Adrenal gland (tissue), 12 donors: ENCODE measurements around the gene SLC38A8. TPM values are rescaled to one million over a fixed set of nuclear protein-coding genes. Genes with fewer than 3 reads are reported as not detected.

Experiments used
- DNase-seq, 7 donors: peaks; one replicate each; pipeline ENCODE4 v3.0.0-alpha.2; 2019 to 2020
- H3K27ac ChIP-seq, 5 donors: fragments of 200-600 bp; sonication (generic) in 4 of 5; 1 replicate in 3 of 5; 2 replicates in 2 of 5; pipeline versions ENCODE4 v1.5.1 to v1.8.0; 2016 to 2020; ENCODE audit warnings: mild to moderate bottlenecking in 1 of 5
- H3K27me3 ChIP-seq: fragments of 200-600 bp; 2 replicates; pipeline ENCODE4 v1.8.0; 2021
- H3K36me3 ChIP-seq, 2 donors: fragments of 200-600 bp; replicated peaks in 1 of 2; 1 replicate in 1 of 2; 2 replicates in 1 of 2; pipeline versions ENCODE4 v1.5.1 to v1.8.0; 2018 to 2022
- H3K4me1 ChIP-seq, 2 donors: fragments of 200-600 bp; replicated peaks in 1 of 2; 1 replicate in 1 of 2; 2 replicates in 1 of 2; pipeline versions ENCODE4 v1.5.1 to v1.8.0; 2018 to 2021
- H3K4me3 ChIP-seq, 4 donors: fragments of 200-600 bp; sonication (generic) in 3 of 4; one replicate each; pipeline ENCODE4 v1.5.1; 2016 to 2018
- H3K9me3 ChIP-seq, 3 donors: fragments of 200-600 bp; sonication (generic) in 1 of 3; replicated peaks in 1 of 3; 1 replicate in 2 of 3; 2 replicates in 1 of 3; pipeline versions ENCODE4 v1.5.1 to v1.8.0; 2016 to 2021
- CTCF ChIP-seq, 6 experiments: fragments of 450-650 bp in 4 of 6; fragments of 200-600 bp in 2 of 6; sonication (generic) in 1 of 6; IDR thresholded peaks; 1 replicate in 5 of 6; 2 replicates in 1 of 6; pipeline versions ENCODE4 v1.5.1 to v1.8.0; 2016 to 2021; ENCODE audit warnings: antibody characterized with exemption in 6 of 6, mild to moderate bottlenecking in 2 of 6, moderate library complexity in 1 of 6
- POLR2A ChIP-seq, 2 donors: fragments of 450-650 bp; IDR thresholded peaks; one replicate each; pipeline ENCODE4 v1.6.1; 2017; ENCODE audit warnings: antibody characterized with exemption in 2 of 2, mild to moderate bottlenecking in 2 of 2, moderate library complexity in 1 of 2
- WGBS, 4 donors: extraction: QIAGEN DNeasy Blood & Tissue Kit in 2 of 4; methylation state at CpG; one replicate each; pipeline versions ENCODE4 v1.1.5 to v1.1.7; 2013 to 2017; 5-methylcytosine and 5-hydroxymethylcytosine counted together
- intact Hi-C, 2 donors: fragments of 100-400 bp; cut with DNase I; formaldehyde crosslinking; loops; one replicate each; pipeline versions ENCODE4 v1.14.1 to v1.15.0; 2022 to 2023
- polyA plus RNA-seq, 3 donors: library from polyadenylated mRNA; stranded (reverse); fragments of 200-250 nt in 2 of 3; fragments of 350-450 nt in 1 of 3; fragmentation: Illumina TruSeq in 1 of 3; extraction: RNeasy Lipid Tissue Mini Kit (QIAGEN cat#74804) in 1 of 3; gene quantifications; one replicate each; pipeline ENCODE4 v1.2.3, GENCODE V29; 2013 to 2014
- total RNA-seq, 9 donors: library from RNA; depleted of rRNA in 4 of 9; stranded (reverse); fragments of >200 nt in 4 of 9; fragments of 120-200 nt in 1 of 9; fragmentation: NEBNext Ultra II Directional in 1 of 9; extraction: Animal tissue kit (Norgen Biotek cat#: 25700) in 1 of 9; gene quantifications; one replicate each; pipeline versions ENCODE4 v1.1.0 to v1.2.4, GENCODE V29; 2013 to 2023
- donor health status: healthy with polysubstance abuse.
- donor health status: Bipolar disorder and iron deficiency.
- donor health status: DM: yes; HTN: yes; CAD: no.
- donor health status: DM: no; HTN: no; CAD: no.
- donor health status: DM: no; HTN: no; CAD: no.
- donor health status: DM: yes; HTN: yes; CAD: no.

SLC38A8 gene
- total and polyA plus RNA-seq, 12 donors: 0.07 to 1.3 (median 0.60) TPM; not detected in 6

- Histone ChIP-seq H3K36me3 (peaks cover 0 to 67% of the 10 kb centered on the region in 2 donors), H3K27ac (peak overlapping the region in 4 of 5 donors; percentile 56 to 84 (median 68)), H3K27me3 (no peaks in the 10 kb centered on the region), H3K4me1 (peaks cover 15% of the 10 kb centered on the region in 2 donors), H3K4me3 (no peak overlapping the region), H3K9me3 (no peaks in the 10 kb centered on the region)
- TF ChIP-seq POLR2A (IDR thresholded peaks at IDR 0.05) (no peak), CTCF (IDR thresholded peaks at IDR 0.05) (no peak)
- WGBS, 4 donors: 63 to 77% (median 73%) methylated on average over 8 to 13 of the region's 13 CpGs
- intact Hi-C loops: loop anchor here in 1 of 2 donors (10.0 kb wide), 1 partner anchor 130 kb away; no protein-coding TSS in a partner anchor
- DNase-seq: peak in 2 of 7 donors; percentile 13 to 21
These were observed 12.3 kb upstream of the SLC38A8 start for GRCh38 chr16:84054916-84055315.

- DNase-seq: peak in 1 of 7 donors; percentile 12
- TF ChIP-seq CTCF (IDR thresholded peaks at IDR 0.05): no peak
- H3K36me3 ChIP-seq: peaks cover 0 to 63% of the 10 kb centered on the region in 2 donors
- peaks cover 15% of the 10 kb centered on the region in 2 donors for H3K4me1 ChIP-seq
- H3K27ac ChIP-seq: peak overlapping the region in 3 of 5 donors; percentile 61 to 84 (median 76)
- H3K4me3 ChIP-seq: no peak overlapping the region
- no peaks in the 10 kb centered on the region for H3K9me3 ChIP-seq
- WGBS, 4 donors: 94 to 100% (median 96%) methylated on average over 6 to 16 of the region's 16 CpGs
- intact Hi-C loops: loop anchor here in 1 of 2 donors (10.0 kb wide), 1 partner anchor 129 kb away; no protein-coding TSS in a partner anchor
- no peaks in the 10 kb centered on the region for H3K27me3 ChIP-seq
These were observed 11.7 kb upstream of the SLC38A8 start for GRCh38 chr16:84054271-84054670.

- no peaks in the 10 kb centered on the region for H3K27me3 ChIP-seq
- WGBS, 4 donors: 91 to 96% (median 94%) methylated on average over 12 to 13 of the region's 13 CpGs
- no peak overlapping the region for H3K27ac ChIP-seq
- H3K4me1 ChIP-seq: peaks cover 15% of the 10 kb centered on the region in 2 donors
- intact Hi-C loops: loop anchor here in 1 of 2 donors (10.0 kb wide), 1 partner anchor 128 kb away; no protein-coding TSS in a partner anchor
- no peak overlapping the region for H3K4me3 ChIP-seq
- no peak for TF ChIP-seq POLR2A (IDR thresholded peaks at IDR 0.05)
- no peak for TF ChIP-seq CTCF (IDR thresholded peaks at IDR 0.05)
- no peak for DNase-seq
- H3K36me3 ChIP-seq: peaks cover 0 to 54% of the 10 kb centered on the region in 2 donors
- H3K9me3 ChIP-seq: no peaks in the 10 kb centered on the region
These were observed 10.6 kb upstream of the SLC38A8 start for GRCh38 chr16:84053237-84053636.

- Histone ChIP-seq H3K4me3 (no peak overlapping the region), H3K36me3 (peaks cover 0 to 45% of the 10 kb centered on the region in 2 donors), H3K27ac (no peak overlapping the region), H3K4me1 (peaks cover 15% of the 10 kb centered on the region in 2 donors), H3K9me3 (no peaks in the 10 kb centered on the region), H3K27me3 (no peaks in the 10 kb centered on the region)
- WGBS, 4 donors: 84 to 91% (median 88%) methylated on average over 19 to 27 of the region's 27 CpGs
- intact Hi-C loops: loop anchor here in 1 of 2 donors (10.0 kb wide), 1 partner anchor 127 kb away; no protein-coding TSS in a partner anchor
- no peak for DNase-seq
- TF ChIP-seq POLR2A (IDR thresholded peaks at IDR 0.05) (no peak), CTCF (IDR thresholded peaks at IDR 0.05) (no peak)
These were observed 9.6 kb upstream of the SLC38A8 start for GRCh38 chr16:84052071-84052622.
